Activated CD8-positive, alpha-beta T cell treated with anti-CD3 and anti-CD28 coated beads for 36 hours (primary cell): ENCODE data around the gene PRKACA. TPM values are rescaled to one million over a fixed set of nuclear protein-coding genes. Genes with fewer than 3 reads are reported as not detected.
A peak's percentile ranks its signal among the peaks of the same experiment; 100 is the strongest.

Experiments used
- ATAC-seq: fragments of 200-7000 bp; cut with Tn5 transposase; one replicate; pipeline ENCODE4 v1.10.0; 2021; ENCODE audit warnings: mild to moderate bottlenecking, moderate library complexity
- CTCF ChIA-PET: fragments of 350-600 bp; sonication (Branson Sonifier 250); formaldehyde crosslinking; loops from one replicate; lab custom pipeline; 2021; ENCODE audit warnings: antibody characterized with exemption; lab: Charles Lee
- POLR2A ChIA-PET: fragments of 350-600 bp; sonication (Branson Sonifier 250); formaldehyde crosslinking; loops from one replicate; lab custom pipeline; 2021; ENCODE audit warnings: antibody characterized with exemption; lab: Charles Lee
- DNase-seq: peaks from one replicate; pipeline ENCODE4 v3.0.0-alpha.2; 2020
- H3K27ac Mint-ChIP-seq: one replicate; pipeline ENCODE4 v1.8.0; 2021; ENCODE audit warnings: mild to moderate bottlenecking, mixed read lengths
- H3K27me3 Mint-ChIP-seq: one replicate; pipeline ENCODE4 v1.8.0; 2021; ENCODE audit warnings: mixed read lengths
- H3K36me3 Mint-ChIP-seq: one replicate; pipeline ENCODE4 v1.8.0; 2021; ENCODE audit warnings: low read depth, mixed read lengths
- H3K4me1 Mint-ChIP-seq: one replicate; pipeline ENCODE4 v1.8.0; 2021; ENCODE audit warnings: low read depth, mixed read lengths
- H3K4me3 Mint-ChIP-seq: one replicate; pipeline ENCODE4 v1.8.0; 2021; ENCODE audit warnings: mild to moderate bottlenecking, moderate library complexity, mixed read lengths
- H3K9me3 Mint-ChIP-seq: one replicate; pipeline ENCODE4 v1.8.0; 2021; ENCODE audit warnings: mixed read lengths
- intact Hi-C: fragments of 100-400 bp; cut with micrococcal nuclease; formaldehyde crosslinking; loops from one replicate; pipeline ENCODE4 v1.10.0; 2022
- total RNA-seq, 2 experiments: library from RNA; stranded (reverse); gene quantifications; one replicate each; pipeline ENCODE4 v1.2.3, GENCODE V29; 2021
- TF ChIP-seq, protein P1 (sequence below): fragments of 200-600 bp; IDR thresholded peaks from one replicate; pipeline ENCODE4 v1.8.0; 2022; ENCODE audit warnings: antibody characterized with exemption, mild to moderate bottlenecking

Gene PRKACA
- total RNA-seq, 2 experiments from 2014 or later = 61.0 to 61.5 TPM

GRCh38 chr19:14112051-14112808, 5.3 kb downstream of the PRKACA start:
- TF ChIP-seq, protein P1, sequence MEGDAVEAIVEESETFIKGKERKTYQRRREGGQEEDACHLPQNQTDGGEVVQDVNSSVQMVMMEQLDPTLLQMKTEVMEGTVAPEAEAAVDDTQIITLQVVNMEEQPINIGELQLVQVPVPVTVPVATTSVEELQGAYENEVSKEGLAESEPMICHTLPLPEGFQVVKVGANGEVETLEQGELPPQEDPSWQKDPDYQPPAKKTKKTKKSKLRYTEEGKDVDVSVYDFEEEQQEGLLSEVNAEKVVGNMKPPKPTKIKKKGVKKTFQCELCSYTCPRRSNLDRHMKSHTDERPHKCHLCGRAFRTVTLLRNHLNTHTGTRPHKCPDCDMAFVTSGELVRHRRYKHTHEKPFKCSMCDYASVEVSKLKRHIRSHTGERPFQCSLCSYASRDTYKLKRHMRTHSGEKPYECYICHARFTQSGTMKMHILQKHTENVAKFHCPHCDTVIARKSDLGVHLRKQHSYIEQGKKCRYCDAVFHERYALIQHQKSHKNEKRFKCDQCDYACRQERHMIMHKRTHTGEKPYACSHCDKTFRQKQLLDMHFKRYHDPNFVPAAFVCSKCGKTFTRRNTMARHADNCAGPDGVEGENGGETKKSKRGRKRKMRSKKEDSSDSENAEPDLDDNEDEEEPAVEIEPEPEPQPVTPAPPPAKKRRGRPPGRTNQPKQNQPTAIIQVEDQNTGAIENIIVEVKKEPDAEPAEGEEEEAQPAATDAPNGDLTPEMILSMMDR = no peak
- CTCF ChIA-PET = interaction anchor here (4.2 kb wide), 1 partner anchor 19 kb away, joined by 29 read pairs; no protein-coding TSS in a partner anchor
- intact Hi-C loops = no loop called here
- no peak for DNase-seq
- POLR2A ChIA-PET = interaction anchor here (1.1 kb wide), 2 partner anchors 19 to 21 kb away, joined by 3 to 6 read pairs; no protein-coding TSS in a partner anchor
- no peak for ATAC-seq
- Mint-ChIP-seq H3K4me1 (peaks cover 49% of the 10 kb centered on the region), H3K4me3 (no peak overlapping the region), H3K27ac (peak overlapping the region; percentile 34), H3K9me3 (no peaks in the 10 kb centered on the region), H3K27me3 (no peaks in the 10 kb centered on the region), H3K36me3 (no peaks in the 10 kb centered on the region)

- peaks cover 44% of the 10 kb centered on the region for H3K4me1 Mint-ChIP-seq
- no peaks in the 10 kb centered on the region for H3K27me3 Mint-ChIP-seq
- no peak overlapping the region for H3K27ac Mint-ChIP-seq
- H3K36me3 Mint-ChIP-seq = no peaks in the 10 kb centered on the region
- POLR2A ChIA-PET = interaction anchor here (1.1 kb wide), 1 partner anchor 18 kb away, joined by 3 read pairs; no protein-coding TSS in a partner anchor
- H3K4me3 Mint-ChIP-seq = no peak overlapping the region
- DNase-seq = no peak
- TF ChIP-seq, protein P1 = no peak
- intact Hi-C loops = no loop called here
- CTCF ChIA-PET = interaction anchor here (1.3 kb wide), 1 partner anchor 237 kb away, joined by 3 read pairs; no protein-coding TSS in a partner anchor
- ATAC-seq = no peak
- H3K9me3 Mint-ChIP-seq = no peaks in the 10 kb centered on the region
Measured at GRCh38 chr19:14111486-14111885, 6.1 kb downstream of the PRKACA start.

DNA sequence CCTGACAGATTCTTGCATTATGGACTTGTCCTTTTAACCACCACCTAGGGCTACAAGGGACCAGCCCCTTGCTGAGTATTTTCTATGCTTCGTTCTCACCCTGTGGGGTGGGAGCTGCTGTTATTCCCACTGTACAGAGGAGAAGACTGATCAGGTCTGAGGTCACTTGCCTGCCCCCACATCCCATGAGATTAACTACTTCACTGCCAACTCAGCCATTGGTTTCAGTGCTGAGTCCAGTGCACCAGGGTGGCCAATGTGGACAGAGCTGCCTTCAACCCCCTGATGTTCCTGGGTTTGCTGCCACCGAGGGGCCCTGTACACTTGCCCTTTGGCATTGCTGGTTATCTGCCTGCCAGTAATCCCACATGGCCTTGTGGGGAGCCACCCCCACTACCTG, 6.9 kb downstream of the PRKACA start:
- Mint-ChIP-seq H3K9me3 (no peaks in the 10 kb centered on the region), H3K36me3 (no peaks in the 10 kb centered on the region), H3K27me3 (no peaks in the 10 kb centered on the region), H3K4me1 (peaks cover 36% of the 10 kb centered on the region), H3K27ac (peak overlapping the region; percentile 23), H3K4me3 (no peak overlapping the region)
- no peak for ATAC-seq
- CTCF ChIA-PET = interaction anchor here (1.0 to 1.3 kb wide), 2 partner anchors 26 to 237 kb away, joined by 3 to 5 read pairs; partner anchors contain the start of gene ASF1B
- TF ChIP-seq, protein P1 = no peak
- no peak for DNase-seq
- intact Hi-C loops = no loop called here
- POLR2A ChIA-PET = no interaction called here

GRCh38 chr19:14107581-14108461, 9.7 kb downstream of the PRKACA start:
- Mint-ChIP-seq H3K27me3 (no peaks in the 10 kb centered on the region), H3K4me1 (peaks cover 15% of the 10 kb centered on the region), H3K36me3 (no peaks in the 10 kb centered on the region), H3K9me3 (no peaks in the 10 kb centered on the region), H3K27ac (no peak overlapping the region), H3K4me3 (no peak overlapping the region)
- ATAC-seq = no peak
- ChIA-PET POLR2A (no interaction called here), CTCF (no interaction called here)
- TF ChIP-seq, protein P1 = no peak
- intact Hi-C loops = no loop called here
- no peak for DNase-seq
